Erythroblast (primary cell): ENCODE data around the gene MED16.

ENCODE experiments used
- GATA1 ChIP-seq: IDR thresholded peaks from 2 replicates; pipeline ENCODE4 v1.6.1; 2011; ENCODE audit warnings: low read depth, mild to moderate bottlenecking, control low read depth, low read length, moderate library complexity
- POLR2A ChIP-seq: IDR thresholded peaks from 2 replicates; pipeline ENCODE4 v1.6.1; 2011; ENCODE audit warnings: mild to moderate bottlenecking, low read length

DNA sequence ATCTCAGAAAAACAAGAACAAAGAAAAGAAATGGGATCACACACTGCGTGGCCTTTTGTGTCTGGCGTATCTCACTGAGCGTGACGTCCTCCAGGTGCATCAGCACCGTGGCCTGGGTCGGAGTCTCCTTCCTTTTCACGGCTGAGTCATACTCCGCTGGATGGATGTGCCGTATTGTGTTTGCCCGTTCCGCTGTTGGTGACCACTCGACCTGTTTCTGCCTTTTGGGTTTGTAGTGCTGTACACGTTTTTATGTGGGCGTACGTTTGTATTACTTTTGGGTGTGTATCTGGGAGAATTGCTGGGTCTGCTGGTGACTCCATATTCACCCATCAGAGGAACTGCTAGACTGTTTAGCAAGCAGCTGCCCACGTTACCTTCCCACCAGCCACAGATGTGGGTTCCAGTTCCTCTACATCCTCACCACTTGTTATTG is 44.3 kb upstream of the MED16 start:
- TF ChIP-seq POLR2A (no peak), GATA1 (no peak)
